ENCODE measurements around the gene TENM3.
"Not testable (repeated sequence)": the region's sequence is repeated elsewhere in the genome, so short reads cannot be mapped to it uniquely, and the experiment has no call there.

TENM3 gene

GRCh38 chr4:182243204-182243603 is at the start of gene TENM3:
Gene TENM3, plus strand, starts transcription at chr4:182243402. Its CDS starts 80,619 bp downstream, at chr4:182324021.
- DNase-seq: not testable (repeated sequence)

DNA sequence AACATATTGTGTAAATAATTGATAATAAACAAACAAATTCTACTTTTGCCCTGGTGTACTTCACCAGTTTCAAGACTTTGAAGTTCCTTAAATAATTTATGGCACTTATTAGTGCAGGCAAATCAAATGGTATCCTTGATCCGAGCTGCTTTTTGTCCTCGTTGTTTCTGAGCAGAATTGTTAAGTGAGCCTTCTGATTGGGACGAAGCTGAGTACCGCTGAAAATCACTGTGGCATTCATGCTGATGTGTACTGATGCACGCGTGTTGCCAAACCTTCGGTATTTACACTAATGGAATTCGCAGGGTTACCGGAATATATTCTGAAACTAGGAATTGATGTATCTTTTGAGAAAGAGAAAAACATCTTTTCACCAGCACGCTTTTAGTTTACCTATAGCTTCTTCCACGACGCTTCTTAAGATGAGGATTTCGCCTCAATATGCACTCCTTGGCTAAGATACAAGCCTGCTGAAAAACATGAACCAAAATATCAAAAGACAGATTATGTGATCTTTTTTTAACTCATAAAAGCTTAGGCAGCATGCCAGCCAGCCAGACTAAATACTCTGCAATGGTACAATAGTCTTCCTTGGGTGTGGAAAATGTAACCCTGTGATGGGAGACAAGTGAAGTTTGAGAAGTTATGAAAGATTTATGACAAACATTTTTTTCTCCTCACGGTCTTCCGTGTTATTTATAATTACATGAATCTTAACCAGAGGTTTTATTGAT is 48.9 kb upstream of the TENM3 start:
- no peak for DNase-seq

GRCh38 chr4:182197611-182198010 is 45.6 kb upstream of the TENM3 start:
- no peak for DNase-seq

- no peak for DNase-seq
Observed at GRCh38 chr4:182201871-182202270, 41.3 kb upstream of the TENM3 start.

- no peak for DNase-seq
Observed at GRCh38 chr4:182202650-182203049, 40.6 kb upstream of the TENM3 start.

- no peak for DNase-seq
Observed at GRCh38 chr4:182203872-182204411, 39.3 kb upstream of the TENM3 start.

- no peak for DNase-seq
Observed at GRCh38 chr4:182205306-182205705, 37.9 kb upstream of the TENM3 start.

- DNase-seq: no peak
Observed at GRCh38 chr4:182206266-182206665, 36.9 kb upstream of the TENM3 start.

GRCh38 chr4:182206916-182207315 is 36.3 kb upstream of the TENM3 start:
- DNase-seq: peak; percentile 32

GRCh38 chr4:182207830-182208396 is 35.3 kb upstream of the TENM3 start:
- no peak for DNase-seq

DNA sequence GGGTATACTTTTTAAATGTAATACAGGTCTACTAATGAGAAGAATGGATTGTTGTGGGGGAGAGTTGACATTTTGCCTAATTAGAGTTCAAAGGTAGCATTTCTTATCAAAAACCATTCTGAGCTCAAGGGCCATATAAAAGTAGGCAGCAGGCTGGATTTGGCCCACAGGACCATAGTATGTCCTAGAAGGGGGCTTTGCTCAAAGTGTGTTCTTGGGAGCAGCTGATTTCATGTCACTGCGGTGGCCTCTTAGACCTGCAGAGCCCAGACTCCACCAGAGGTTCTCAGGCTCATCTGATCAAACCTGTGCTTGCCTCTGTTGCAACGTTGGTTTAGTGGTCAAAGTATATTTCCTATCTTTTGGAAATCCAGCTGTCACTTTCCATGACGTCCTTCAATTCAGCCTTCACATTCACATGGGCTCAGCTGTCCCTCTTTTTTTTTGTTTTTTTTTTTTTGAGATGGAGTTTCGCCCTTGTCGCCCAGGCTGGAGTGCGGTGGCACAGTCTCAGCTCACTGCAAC is 34.6 kb upstream of the TENM3 start:
- no peak for DNase-seq

DNA sequence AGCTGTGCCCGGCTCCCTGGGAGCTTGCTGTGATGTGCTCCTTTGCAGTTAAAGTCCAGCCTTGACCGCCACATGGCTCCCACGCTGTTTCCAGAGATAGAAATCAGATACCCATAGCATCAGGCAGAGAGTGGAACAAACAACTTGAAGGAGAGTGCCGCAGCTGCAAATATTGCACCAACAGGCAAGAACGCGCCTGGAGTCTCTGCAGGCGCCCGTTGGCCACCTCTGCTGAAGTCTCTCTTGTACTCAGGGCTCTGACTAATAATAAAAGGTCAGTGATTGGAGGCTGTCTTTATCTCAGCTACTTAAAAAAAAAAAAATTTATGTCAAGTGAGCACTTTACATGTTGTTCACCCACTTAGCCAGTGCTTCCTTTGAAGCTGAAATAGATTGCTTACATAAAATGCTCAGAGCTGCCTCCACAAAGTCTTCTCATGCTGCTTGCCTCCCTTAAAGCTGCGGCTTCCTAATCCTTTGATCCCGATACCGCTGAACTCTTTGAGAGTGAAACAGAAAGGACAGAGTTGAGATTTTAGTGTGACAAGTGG is 30.9 kb upstream of the TENM3 start:
- DNase-seq: peak; percentile 5

DNA sequence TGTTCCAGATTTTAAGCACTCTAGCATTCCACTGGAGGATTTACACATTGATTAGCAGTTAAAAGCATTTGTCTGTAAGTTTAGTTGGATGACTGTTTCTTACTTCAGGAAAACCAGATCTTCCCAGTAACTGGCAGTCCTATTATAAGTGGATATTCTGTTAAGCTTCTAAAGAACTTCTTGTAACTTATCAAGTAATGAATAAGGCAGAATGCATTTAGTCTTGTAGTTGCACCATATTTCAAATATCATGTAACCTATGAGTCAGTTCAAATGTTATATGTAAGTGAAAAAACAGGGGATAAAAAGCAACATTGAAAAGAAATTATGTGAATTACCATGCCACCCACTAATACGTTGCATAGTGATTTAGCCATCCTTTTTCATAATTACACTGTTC is 30.2 kb upstream of the TENM3 start:
- no peak for DNase-seq

- no peak for DNase-seq
Observed at GRCh38 chr4:182215148-182215547, 28.1 kb upstream of the TENM3 start.

DNA sequence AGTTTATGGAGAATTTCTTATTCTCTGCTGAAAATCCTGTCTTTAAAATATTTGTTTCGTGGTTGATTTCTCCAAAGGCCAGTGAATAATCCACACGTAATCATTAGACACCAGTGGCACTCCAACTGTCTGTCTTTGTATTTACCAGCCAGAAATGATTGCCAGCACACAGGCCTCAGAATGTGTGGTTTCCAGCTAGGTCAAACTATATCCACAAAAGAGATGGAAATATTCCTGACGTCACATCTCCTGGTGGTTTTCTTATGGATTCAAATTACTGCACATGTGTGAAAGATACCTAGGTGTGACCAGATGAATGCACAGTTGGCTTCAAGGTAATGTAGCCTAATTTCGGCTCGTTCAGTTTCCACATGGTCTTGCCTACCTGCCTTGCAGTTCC is 27.2 kb upstream of the TENM3 start:
- no peak for DNase-seq

DNA sequence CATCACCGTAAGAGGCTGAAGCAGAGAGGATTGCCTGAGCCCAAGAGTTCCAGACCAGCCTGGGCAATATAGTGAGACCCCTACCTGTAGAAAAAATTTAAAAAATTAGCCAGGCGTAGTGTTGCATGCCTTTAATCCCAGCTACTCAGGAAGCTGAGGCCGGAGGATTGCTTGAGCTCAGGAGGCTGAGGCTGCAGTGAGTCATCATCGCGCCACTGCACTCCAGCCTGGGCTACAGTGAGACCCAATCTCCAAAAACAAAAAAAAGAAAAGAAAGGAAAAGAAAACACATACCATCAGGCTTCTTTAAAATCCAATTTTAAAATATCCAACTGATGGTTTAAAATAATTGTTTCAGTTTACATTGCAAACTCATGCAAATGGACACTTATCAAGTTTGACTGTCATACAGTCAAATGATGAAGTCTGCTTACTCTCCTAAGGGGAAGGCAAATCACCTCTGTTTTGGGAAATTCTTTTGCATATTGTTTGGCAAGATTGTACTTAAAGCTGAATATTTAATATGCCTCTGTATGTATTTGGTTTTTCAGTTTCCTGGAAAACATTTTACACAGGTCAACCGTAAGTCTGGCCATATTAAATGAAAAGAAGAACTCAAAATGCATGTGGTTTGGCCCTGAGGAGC is 23.7 kb upstream of the TENM3 start:
- no peak for DNase-seq

GRCh38 chr4:182221987-182222386 is 21.2 kb upstream of the TENM3 start:
- DNase-seq: no peak

GRCh38 chr4:182222766-182223165 is 20.4 kb upstream of the TENM3 start:
- DNase-seq: no peak

- DNase-seq: no peak
Observed at GRCh38 chr4:182223708-182224107, 19.5 kb upstream of the TENM3 start.

DNA sequence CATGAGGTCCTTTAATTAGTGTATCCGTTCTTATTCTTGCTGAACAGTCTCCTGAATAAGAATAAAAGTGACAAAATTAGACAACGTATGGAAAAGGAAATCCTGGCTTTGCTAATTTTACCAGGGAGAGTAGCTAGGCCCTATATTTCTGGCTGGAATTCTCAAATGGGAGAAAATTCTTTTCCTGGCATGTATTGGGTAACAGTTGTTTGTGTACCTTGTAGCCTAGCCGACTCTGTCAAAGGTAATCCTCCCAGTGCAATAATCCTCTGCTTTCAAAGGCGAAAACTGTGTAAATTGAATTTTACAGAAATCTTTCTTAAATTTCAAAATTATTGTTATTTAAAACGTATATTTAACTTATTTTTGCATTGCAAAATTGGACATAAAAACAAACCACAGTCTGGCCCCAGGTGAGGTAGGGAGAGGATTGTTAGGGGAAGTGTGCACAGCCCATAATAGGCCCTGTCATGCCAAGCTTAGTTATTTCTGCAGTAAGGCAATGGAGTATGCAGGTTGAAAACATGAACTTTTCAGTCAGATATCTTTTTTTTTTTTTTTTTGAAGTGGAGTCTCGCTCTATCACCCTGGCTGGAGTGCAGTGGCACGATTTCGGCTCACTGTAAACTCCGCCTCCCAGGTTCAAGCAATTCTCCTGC is 18.9 kb upstream of the TENM3 start:
- DNase-seq: no peak

DNA sequence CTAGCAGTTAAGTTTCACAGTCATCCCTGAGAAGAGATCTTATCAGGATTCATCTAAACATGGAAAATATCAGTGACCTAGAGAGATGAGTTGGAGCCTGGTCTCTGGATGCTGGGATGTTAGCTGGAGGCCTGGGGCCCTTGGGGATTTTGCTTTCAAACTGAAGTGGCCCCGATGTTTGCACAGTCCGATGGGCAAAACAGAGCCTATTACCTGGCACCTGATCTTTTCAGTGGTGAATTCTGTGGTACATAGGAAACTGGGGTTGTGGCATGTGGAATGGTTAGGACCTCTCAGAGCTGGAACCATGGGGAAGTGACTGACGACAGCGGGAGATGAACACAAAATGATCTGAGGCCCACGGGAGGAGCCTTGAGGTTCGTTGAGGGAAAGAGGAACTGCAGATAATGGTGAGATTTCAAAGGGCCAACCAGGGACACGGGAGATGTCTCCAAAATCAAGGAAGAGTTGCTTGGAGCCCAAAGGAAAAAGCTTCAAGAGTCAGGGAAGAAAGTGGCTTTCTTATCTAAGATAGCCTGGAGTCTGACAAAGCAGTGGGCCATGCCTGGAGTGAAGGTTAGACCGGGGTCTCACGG is 17.8 kb upstream of the TENM3 start:
- no peak for DNase-seq

DNA sequence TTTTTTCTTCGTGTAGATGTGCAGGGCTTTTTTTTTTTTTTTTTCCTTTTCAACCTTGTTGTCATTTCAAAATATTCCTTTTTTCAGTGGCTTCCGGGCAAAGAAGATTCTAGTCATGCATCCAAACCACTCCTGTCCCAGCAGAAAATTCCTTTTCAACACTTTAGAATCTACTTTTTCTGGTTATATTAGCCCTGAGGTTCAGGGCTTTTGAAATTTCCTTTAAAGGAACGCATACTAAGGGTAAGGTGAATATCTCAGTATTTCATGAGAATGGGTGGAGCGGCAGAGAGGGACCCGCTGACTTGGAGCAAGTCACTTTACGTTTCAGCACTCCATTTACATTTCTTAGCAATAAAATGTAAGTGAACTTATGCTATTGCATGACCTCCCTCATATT is 15.6 kb upstream of the TENM3 start:
- no peak for DNase-seq

All from NCI-H2227 treated with DMSO at 0.1 percent for 48 hours (cell line).